Forelimb muscle (tissue), 1 donor: Measurements from ENCODE around the gene AMPH. TPM values are rescaled to one million over a fixed set of nuclear protein-coding genes. Genes with fewer than 3 reads are reported as not detected.
"Not testable (repeated sequence)": the region's sequence is repeated elsewhere in the genome, so short reads cannot be mapped to it uniquely, and the experiment has no call there.

Experiments
- DNase-seq: peaks from one replicate; pipeline ENCODE4 v3.0.0-alpha.2; 2013; ENCODE audit warnings: low read depth
- polyA plus RNA-seq: library from polyadenylated mRNA; unstranded; fragments of 120-200 nt; gene quantifications from one replicate; pipeline ENCODE4 v1.2.1, GENCODE V29; 2013; ENCODE audit not compliant: insufficient read length

AMPH gene
- polyA plus RNA-seq, 1 donor = 7.0 TPM

- DNase-seq = no peak
These were observed 2.4 kb downstream of the AMPH start for GRCh38 chr7:38628630-38629385.

DNA sequence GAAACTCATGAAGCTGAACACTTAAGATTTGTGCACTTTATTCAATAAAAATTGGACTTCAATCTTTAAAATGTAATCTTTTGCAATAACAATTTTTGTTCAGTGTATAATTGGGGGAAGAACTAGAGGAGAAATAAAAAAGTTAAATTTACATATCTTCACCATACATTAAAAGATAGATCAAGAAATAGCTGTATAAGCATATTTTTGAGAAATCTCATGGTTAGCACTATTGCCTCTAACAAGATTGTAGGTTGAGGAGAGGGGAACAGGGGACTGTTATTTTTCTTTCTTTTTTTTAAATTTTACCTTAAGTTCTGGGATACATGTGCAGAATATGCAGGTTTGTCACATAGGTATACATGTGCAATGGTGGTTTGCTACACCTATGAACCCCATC is 5.3 kb downstream of the AMPH start:
- DNase-seq = no peak

DNA sequence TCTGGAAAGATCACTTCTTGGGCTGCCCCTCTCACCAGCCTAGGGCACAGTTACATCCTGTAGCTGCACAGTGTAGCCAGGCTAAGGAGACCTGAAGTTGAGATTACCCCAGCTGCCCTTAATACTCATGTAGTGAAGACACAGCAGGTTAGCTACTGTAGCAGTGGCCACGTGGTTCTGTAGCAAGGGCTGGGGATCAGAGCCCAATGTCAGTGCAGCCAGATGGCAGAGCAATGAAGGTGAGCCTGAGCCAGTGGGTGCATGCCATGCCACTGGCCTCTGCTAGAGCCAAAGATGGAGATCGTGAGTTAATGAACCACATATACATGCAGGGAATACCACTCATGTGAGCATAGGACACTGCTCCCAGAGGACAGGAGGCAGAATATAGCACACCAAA is 15.5 kb downstream of the AMPH start:
- DNase-seq = no peak

- DNase-seq = no peak
These were observed 23.7 kb downstream of the AMPH start for GRCh38 chr7:38607466-38607865.

- DNase-seq = no peak
These were observed 30.4 kb downstream of the AMPH start for GRCh38 chr7:38600741-38601140.

GRCh38 chr7:38594949-38595348 is 36.2 kb downstream of the AMPH start:
- DNase-seq = no peak

DNA sequence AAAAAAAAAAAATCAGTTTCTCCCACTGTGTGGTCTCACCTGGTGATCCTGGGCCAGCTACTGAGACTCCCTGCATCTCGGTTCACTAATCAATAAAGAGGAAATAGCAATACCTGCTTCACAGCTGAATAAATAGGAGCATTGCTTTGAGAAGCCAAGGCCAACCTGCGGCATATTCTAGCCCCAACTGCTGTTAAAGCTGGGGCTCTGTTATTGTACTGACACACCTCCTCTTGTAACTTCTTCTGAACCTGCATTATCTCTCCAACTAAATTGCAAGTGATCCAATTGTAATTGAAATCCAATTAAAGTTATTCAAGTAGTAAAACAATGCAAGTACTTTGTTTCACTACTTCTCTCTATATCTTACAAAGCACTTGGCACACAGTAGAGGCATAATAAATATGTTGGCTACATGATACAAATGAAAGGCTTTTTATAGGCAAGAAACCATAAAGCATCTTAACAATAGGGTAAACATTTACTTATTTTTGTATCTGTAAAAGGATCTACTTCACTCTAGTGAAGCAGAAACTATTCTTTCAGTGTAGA is 38.4 kb downstream of the AMPH start:
- DNase-seq = no peak

DNA sequence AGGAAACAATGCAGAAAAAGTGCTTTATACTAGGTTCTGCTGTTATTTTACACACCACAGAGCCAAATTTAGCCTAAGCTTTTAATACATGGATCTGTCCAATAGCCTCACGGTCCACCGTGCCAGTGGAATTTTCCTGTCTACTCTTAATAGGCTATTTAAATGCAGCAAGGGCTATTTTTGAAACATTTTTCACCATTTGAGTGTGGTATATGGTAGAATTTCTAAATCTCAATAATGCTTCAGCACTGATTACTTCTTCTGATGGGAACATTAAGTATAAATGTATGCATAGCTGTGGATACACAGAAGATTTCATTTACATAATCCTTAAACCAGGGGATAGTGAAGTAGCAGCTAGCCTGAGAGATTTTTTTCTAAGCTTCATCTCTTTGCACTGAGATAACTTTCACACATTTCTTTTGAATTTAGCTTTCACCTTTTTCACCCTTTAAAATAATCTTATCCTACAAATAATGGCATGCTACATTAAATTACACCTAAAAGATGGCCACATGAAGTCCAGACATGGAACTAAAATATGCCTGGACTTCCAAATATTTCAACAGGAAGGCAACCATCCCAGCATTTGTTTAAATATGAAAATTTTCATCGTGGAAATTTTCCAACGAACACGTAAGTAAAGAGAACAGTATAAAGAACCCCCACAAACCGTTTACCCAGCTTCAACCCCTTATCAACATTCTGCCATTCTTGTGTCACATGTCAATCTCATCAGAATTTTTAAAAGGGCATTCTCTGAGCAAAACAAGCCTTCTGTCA is 45.4 kb downstream of the AMPH start:
- DNase-seq = no peak

DNA sequence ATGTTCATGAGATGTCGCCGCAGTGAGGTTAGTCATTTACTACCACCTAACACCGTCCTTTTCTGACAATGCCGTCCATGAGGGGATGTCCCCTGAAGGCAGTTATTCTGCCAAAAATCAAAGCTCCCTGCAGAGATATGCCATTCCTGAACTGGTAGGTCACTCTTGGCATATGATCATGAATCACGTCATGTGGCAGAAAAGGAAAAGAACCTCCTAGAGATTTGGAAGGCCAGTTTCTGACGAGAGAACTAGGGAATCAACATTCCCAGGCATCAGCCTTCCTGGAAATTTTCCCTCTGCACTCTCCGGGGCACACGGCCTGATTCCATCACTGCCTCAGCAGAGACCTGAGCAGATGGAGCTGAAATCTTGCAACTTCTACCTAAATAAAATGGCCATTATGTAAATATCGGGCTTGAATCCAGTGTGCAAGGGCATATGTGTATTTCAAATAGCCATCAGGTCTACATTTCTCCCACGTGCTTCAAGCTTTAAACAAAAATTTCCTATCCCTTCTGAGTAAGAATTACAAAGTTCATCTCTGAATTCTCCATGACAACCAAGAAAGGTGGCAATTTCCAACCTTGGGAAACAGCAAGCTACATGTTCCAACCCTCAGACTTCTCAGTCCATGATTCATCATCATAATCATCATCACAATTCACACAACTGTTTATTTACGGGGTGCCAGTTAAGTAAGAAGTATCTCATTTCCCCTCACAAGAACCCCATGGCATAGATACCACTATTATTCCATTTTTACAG is 46.5 kb downstream of the AMPH start:
- no peak for DNase-seq

GRCh38 chr7:38580485-38580884 is 50.7 kb downstream of the AMPH start:
- DNase-seq = no peak

DNA sequence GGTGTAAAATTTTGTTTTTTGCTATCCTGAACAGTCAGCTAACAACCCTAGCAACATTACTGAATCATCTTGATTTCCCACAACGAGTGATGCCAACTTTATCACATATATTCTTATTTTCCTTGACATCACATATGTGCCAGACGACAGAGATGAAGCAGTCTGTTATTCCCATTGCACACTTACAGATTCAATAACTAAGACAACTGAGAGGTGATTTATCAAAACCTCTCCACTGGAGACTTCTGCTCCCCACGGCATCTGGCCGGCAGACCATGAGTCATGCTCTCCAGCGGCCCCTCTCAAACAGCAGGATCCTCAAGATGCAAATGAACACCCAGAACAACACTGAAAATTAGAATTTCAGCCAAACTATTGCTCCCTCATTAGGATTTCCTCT is 57.1 kb downstream of the AMPH start:
- no peak for DNase-seq

DNA sequence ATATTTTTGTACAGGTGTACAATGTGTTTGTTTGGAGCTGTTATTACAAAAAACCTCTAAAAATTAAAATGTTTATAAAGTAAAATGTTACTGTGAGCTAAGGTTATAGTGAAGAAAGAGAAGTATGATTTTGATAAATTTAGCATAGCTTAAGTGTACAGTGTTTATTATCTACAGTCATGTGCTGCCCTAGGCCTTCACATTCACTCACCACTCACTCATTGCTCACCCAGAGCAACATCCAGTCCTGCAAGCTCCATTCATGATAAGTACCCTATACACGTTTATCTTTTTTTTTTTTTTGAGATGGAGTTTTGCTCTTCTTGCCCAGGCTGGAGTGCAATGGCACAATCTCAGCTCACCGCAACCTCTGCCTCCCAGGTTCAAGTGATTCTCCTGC is 59.6 kb downstream of the AMPH start:
- not testable (repeated sequence) for DNase-seq

DNA sequence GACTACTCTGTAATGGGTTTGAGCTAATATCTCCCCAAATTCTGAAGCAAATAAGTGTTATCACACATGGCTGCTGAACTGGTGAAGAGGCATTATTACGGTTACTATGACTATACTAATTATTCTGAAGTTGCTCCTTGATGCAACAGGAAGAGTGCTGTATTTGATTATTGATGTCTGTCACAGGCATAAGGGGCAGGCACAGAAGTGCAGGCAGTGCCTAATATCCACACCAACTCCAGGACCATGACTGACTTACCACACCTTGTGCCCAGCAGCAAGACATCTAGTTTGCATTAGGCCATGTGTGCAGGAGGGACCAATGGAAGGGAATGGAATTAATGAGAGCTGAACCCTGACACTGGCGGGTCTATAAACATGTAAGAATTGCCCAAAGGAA is 62.7 kb downstream of the AMPH start:
- no peak for DNase-seq

DNA sequence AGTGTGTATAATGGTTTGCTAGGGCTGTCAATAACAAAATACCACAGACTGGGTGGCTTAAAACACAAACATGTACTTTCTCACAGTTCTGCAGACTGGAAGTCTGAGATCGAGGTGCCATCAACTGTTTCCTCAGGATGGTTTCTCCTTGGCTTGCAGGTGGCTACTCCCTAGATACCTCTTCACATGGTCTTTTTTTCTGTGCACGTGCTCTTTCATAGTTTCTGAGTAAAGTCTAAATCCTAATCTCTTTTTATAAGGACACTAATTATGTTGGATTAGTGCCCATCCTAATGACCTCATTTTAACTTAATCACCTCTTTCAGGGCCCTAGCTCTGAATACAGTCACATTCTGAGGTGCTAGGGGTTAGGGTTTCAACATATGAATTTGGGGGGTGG is 65.9 kb downstream of the AMPH start:
- DNase-seq = no peak

GRCh38 chr7:38563741-38564140 is 67.4 kb downstream of the AMPH start:
- no peak for DNase-seq

DNA sequence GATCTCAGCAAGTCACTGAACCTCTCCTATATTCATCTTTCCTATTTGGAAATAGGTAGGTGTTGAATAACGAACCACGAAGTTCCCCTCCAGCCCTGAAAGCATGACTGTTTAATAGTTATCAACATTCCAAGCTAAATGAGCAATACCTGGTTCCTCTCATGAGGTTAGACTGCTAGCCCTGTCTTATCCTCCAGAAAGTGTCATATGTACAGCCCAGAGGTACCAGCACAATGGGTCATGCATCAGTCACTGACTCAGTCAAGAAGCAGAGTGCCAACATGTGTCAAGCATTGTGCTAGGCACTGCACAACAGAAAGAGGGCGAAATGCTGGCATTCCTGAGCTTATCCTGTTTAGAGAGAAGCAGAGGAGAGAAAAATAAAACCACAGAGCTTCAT is 70.0 kb downstream of the AMPH start:
- DNase-seq = no peak

- no peak for DNase-seq
These were observed 72.3 kb downstream of the AMPH start for GRCh38 chr7:38558761-38559345.

DNA sequence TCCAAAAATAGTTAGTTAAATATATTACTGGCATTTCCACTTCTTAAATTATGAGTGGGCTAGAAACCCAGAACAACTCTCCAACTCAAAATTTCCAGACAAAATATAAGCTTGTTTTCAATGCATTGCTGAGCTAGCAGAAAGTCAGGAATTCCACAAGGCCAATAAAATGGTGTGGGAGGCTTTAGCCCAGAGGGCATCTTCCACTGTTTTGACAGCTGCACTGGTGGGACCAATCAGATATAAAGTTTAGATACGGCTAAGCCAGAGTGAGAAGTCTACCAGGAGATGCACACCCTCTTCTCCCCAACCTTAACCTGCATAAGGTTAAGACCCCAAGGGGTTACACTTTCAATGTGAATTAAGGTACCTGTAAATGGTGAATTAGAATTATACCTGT is 76.6 kb downstream of the AMPH start:
- no peak for DNase-seq

DNA sequence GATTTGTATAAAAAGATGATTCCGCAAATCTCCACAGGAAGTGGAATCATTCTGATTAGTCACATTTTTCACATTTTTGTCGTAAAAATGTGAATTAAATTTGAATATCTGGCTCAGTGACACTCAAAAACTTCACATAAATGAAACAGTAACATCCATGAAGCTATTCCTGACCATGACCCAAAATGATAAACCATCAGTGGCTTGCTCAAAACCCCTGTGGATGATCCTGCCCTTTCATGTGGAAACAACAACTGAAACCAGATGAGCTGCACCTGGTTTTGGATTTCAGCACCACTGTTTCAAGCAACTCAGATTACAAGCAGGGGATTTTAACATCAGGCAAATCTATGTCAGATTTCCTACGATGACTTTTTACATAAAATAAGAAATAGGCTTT is 80.3 kb downstream of the AMPH start:
- no peak for DNase-seq

DNA sequence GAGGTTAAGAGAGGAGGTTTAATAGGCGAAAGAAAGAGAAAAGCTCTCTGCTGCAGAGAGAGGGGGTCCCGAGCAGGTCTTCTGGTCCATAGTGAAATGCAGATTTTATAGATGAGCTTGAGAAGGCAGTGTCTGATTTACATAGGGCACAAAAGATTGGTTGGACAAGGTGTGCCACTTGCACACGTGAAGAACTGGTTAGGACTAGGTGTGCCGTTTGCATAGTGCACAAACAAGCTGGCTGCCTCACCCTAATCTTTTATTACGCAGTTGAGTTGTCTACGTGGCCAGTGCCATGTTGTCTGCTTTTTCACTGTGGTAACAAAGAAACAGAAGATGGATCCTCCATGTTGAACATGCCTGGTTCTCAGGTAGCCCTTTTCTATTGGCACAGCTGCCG is 82.6 kb downstream of the AMPH start:
- DNase-seq = no peak

DNA sequence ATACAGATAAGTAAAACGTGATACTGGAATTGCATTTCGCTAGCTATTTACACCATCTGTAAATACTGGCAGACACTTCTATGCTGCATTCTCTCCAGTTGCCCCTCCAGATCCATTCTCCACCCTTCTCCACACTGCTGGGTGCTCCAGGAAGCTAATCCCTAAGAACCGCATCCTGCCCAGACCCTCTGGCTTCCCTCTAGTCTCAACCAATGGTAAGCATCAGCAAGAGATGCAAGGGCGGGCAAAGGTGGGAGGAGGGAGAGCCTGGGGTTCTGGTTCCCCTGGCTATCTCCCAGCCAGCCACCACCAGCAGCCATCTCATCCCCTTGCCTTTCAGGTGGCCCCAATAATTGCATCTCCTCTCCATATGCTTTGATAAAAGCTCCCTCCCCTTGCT is 84.4 kb downstream of the AMPH start:
- no peak for DNase-seq

GRCh38 chr7:38545977-38546376 is 85.2 kb downstream of the AMPH start:
- DNase-seq = no peak
